Measurements from ENCODE around the gene EFCAB12.

EFCAB12 gene

DNA sequence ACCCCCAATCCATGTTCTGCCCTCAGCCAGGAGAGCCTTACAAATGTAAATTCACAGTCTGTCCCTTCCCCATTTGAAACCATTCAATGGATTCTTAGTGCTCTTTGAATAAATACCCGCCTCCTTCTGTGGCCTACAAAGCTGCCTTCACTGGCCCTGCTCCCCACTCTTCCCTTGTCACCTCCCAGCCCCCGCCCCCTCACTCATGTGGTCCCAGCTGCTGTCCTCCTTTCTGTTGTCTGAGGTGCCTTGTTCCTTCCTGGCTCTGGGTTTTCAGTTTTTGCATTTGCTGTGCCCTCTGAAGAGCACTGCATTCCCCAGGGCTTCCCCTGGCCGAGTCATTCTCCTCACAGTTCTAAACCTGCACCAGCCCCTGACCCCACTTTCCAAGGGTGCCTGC lies 3.2 kb downstream of the EFCAB12 start:
- Histone ChIP-seq H3K36me3 (ENCODE audit: control insufficient read depth, insufficient read depth, low read length) (no peaks in the 10 kb centered on the region), H3K4me2 (ENCODE audit: low read length) (no peak overlapping the region), H3K79me2 (no peaks in the 10 kb centered on the region), H3K4me1 (peaks cover 25% of the 10 kb centered on the region), H3K27me3 (ENCODE audit: control insufficient read depth, insufficient read depth, low read length) (no peaks in the 10 kb centered on the region), H3K9ac (no peak overlapping the region), H3K27ac (no peak overlapping the region), H3K9me3 (ENCODE audit: control insufficient read depth, low read length) (no peaks in the 10 kb centered on the region), H2AFZ (no peak overlapping the region), H3K4me3 (ENCODE audit: low read depth, low read length) (no peak overlapping the region)
- TF ChIP-seq, protein P1, sequence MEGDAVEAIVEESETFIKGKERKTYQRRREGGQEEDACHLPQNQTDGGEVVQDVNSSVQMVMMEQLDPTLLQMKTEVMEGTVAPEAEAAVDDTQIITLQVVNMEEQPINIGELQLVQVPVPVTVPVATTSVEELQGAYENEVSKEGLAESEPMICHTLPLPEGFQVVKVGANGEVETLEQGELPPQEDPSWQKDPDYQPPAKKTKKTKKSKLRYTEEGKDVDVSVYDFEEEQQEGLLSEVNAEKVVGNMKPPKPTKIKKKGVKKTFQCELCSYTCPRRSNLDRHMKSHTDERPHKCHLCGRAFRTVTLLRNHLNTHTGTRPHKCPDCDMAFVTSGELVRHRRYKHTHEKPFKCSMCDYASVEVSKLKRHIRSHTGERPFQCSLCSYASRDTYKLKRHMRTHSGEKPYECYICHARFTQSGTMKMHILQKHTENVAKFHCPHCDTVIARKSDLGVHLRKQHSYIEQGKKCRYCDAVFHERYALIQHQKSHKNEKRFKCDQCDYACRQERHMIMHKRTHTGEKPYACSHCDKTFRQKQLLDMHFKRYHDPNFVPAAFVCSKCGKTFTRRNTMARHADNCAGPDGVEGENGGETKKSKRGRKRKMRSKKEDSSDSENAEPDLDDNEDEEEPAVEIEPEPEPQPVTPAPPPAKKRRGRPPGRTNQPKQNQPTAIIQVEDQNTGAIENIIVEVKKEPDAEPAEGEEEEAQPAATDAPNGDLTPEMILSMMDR (IDR thresholded peaks at IDR 0.05): no peak

DNA sequence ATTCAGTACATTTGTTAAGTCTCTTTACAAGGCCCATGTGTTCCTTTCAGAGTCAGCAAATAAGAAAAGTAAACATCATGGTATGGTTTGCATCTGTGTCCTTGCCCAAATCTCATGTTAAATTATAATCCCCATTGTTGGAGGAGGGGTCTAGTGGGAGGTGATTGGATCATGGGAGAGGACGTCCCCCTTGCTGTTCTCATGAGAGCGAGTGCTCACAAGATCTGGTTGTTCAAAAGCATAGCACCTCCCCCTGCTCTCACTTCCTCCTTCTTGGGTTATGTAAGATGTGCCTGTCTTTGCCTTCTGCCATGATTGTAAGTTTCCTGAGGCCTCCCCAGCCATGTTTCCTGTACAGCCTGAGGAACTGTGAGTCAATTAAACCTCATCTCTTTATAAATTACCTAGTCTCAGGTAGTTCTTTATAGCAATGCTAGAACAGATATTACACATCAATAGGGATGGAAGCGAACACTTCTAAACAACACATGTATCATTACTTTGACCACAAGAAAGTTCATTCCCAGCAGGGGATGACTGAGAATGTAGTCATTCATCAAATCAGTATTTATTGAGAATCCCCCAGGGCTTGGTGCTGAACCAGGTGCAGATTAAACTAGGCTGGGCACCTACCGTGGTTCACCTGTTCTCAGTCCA lies 4.1 kb downstream of the EFCAB12 start:
- TF ChIP-seq, protein P1 (IDR thresholded peaks at IDR 0.05): no peak
- no peak overlapping the region for H3K4me2 ChIP-seq (ENCODE audit: low read length)
- H3K4me3 ChIP-seq (ENCODE audit: low read depth, low read length): no peak overlapping the region
- no peaks in the 10 kb centered on the region for H3K36me3 ChIP-seq (ENCODE audit: control insufficient read depth, insufficient read depth, low read length)
- H3K4me1 ChIP-seq: peaks cover 25% of the 10 kb centered on the region
- no peaks in the 10 kb centered on the region for H3K9me3 ChIP-seq (ENCODE audit: control insufficient read depth, low read length)
- no peaks in the 10 kb centered on the region for H3K79me2 ChIP-seq
- no peak overlapping the region for H2AFZ ChIP-seq
- H3K27me3 ChIP-seq (ENCODE audit: control insufficient read depth, insufficient read depth, low read length): no peaks in the 10 kb centered on the region
- H3K27ac ChIP-seq: no peak overlapping the region
- H3K9ac ChIP-seq: no peak overlapping the region

DNA sequence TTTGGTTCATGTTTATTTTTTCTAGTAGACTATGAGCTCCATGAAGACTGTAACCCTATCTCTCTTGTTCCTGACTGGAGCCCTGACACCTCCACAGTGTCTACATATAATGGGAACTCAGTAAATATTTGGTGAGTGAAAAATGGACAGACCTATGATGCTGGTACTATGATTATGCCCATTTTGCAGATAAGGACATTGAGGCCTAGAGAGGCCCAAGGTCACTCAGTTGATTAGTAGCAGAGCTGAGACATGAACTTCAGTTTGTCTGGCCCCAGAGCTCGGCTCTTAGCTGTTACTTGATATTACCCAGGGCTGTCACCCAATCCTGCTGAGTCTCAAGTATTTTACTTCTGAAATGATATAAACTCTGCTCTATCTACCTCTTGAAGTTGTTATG lies 5.5 kb downstream of the EFCAB12 start:
- Histone ChIP-seq H3K4me1 (peaks cover 15% of the 10 kb centered on the region), H3K4me3 (ENCODE audit: low read depth, low read length) (no peak overlapping the region), H3K27me3 (ENCODE audit: control insufficient read depth, insufficient read depth, low read length) (no peaks in the 10 kb centered on the region), H3K36me3 (ENCODE audit: control insufficient read depth, insufficient read depth, low read length) (no peaks in the 10 kb centered on the region), H2AFZ (no peak overlapping the region), H3K4me2 (ENCODE audit: low read length) (no peak overlapping the region), H3K9ac (no peak overlapping the region), H3K9me3 (ENCODE audit: control insufficient read depth, low read length) (no peaks in the 10 kb centered on the region), H3K79me2 (no peaks in the 10 kb centered on the region), H3K27ac (no peak overlapping the region)
- TF ChIP-seq, protein P1 (IDR thresholded peaks at IDR 0.05): no peak

DNA sequence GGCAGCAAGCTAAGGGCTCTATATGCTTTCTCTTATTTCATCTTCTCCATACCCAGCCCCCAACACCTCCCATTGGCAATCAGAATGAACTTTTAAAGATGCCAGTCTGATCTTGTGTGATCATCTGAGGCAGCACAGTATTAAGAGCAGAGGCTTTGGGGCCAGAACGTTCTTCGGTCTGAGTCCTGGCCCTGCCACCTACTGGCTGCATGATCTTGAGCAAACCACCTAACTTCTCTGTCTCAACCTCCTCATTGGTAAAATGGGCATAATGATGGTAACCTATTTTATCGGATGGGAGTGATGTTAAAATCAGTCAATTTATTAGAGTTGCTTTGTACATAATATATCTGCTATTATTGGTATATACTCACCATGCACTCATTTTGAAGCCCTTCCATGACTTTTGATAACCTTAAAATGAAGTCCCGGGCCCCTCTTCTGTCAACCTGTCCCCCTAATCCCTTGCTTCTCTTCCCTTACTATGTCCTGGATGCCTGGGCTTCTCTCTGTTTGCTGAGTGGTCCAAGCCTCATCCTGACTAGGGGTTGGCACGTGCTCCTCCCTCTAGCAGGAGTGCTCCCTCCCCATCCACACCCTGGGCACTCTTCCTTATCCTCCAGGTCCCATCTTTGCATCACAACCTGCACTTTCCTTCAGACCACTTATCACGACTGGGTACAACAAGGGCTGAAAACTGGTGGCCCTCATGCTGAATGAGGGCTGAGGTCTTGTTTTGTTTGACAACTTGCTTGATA lies 6.3 kb downstream of the EFCAB12 start:
- H3K27me3 ChIP-seq (ENCODE audit: control insufficient read depth, insufficient read depth, low read length): no peaks in the 10 kb centered on the region

More for the DNA sequence above, 6.3 kb downstream of the EFCAB12 start:
- TF ChIP-seq, protein P1 (IDR thresholded peaks at IDR 0.05): no peak
- Histone ChIP-seq H3K9ac (no peak overlapping the region), H3K79me2 (no peaks in the 10 kb centered on the region), H3K36me3 (ENCODE audit: control insufficient read depth, insufficient read depth, low read length) (no peaks in the 10 kb centered on the region), H3K4me1 (peaks cover 11% of the 10 kb centered on the region), H2AFZ (no peak overlapping the region), H3K4me2 (ENCODE audit: low read length) (no peak overlapping the region), H3K27ac (no peak overlapping the region), H3K9me3 (ENCODE audit: control insufficient read depth, low read length) (no peaks in the 10 kb centered on the region), H3K4me3 (ENCODE audit: low read depth, low read length) (no peak overlapping the region)
